ENCODE data around the gene PFKL. TPM values are rescaled to one million over a fixed set of nuclear protein-coding genes. Genes with fewer than 3 reads are reported as not detected.
A peak's percentile ranks its signal among the peaks of the same experiment; 100 is the strongest.

Gene PFKL
- total RNA-seq, 4 donors from 2014 or later, result 104 to 145 (median 136) TPM

DNA sequence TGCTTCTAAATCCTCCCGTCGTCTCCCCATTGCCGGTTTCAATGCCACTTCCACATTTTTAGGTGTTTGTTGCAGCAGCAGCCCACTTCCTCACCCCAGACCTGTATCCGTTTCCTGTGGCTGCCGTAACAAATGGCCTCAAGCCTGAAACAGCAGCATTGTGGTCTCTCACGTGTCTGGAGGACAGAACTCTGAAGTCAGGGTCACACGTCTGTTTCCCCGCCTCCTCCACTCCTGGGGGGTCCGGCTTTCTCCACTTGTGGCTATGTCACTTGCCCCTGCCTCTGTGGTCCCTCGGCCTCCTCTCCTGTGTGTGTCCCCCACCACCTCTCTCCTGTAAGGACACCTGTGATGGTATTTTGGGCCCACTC, 75.4 kb downstream of the PFKL start:
- intact Hi-C loops (cut with DNase I; ENCODE audit: low total_unique reads), result no loop called here
- no peak overlapping the region for H3K4me3 ChIP-seq (ENCODE audit: low read depth, poor library complexity, severe bottlenecking)
- TF ChIP-seq POLR2A (IDR thresholded peaks at IDR 0.05), result no peak
- no peak for TF ChIP-seq CTCF (IDR thresholded peaks at IDR 0.05)
- DNase-seq (ENCODE audit: low spot score in 2 of 2), result peak in 1 of 2 donors; percentile 70
- WGBS, 2 donors, result 75 to 78% methylated on average over 10 of the region's 10 CpGs

DNA sequence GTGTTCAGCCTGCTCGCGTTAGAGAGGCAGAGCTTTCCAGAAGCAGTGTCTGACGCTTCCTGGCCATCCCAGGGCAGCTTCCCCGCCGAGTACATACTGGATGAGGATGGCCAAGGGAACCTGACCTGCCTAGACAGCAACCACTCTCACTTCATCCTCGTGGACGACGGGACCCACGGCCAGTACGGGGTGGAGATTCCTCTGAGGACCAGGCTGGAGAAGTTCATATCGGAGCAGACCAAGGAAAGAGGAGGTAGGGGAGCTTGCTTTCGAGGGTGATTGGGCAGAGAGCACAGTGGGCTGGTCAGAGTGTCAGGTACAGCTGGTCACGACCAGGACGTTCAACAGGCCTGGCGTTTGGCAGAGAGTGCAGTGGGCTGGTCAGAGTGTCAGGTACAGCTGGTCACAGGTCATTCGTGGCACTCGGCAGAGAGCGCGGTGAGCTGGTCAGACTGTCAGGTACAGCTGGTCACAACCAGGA, 75.9 kb downstream of the PFKL start:
- DNase-seq (ENCODE audit: low spot score in 2 of 2), result peak in 1 of 2 donors; percentile 80
- intact Hi-C loops (cut with DNase I; ENCODE audit: low total_unique reads), result no loop called here
- no peak for TF ChIP-seq CTCF (IDR thresholded peaks at IDR 0.05)
- TF ChIP-seq POLR2A (IDR thresholded peaks at IDR 0.05), result no peak
- H3K4me3 ChIP-seq (ENCODE audit: low read depth, poor library complexity, severe bottlenecking), result no peak overlapping the region
- WGBS, 2 donors, result 85 to 89% methylated on average over 19 of the region's 19 CpGs

DNA sequence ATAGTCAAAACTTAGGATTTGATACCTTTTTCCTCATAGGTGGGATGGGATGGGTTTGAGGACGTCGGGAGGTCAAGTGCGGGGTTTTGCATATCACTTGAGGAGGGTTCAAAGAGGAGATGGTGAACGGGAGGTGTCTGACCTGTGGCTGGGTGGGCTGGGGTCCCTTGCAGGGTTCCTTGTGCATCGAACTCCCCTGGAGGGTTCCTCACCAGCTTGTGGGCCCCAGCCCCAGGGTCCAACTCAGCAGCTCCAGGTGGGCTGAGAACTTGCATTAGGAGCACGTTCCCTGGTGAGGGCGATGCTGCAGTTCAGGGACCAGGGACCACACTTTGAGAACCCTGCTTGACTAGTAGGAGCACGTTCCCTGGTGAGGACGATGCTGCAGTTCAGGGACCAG, 76.8 kb downstream of the PFKL start:
- intact Hi-C loops (cut with DNase I; ENCODE audit: low total_unique reads), result no loop called here
- TF ChIP-seq CTCF (IDR thresholded peaks at IDR 0.05) (no peak), POLR2A (IDR thresholded peaks at IDR 0.05) (no peak)
- H3K4me3 ChIP-seq (ENCODE audit: low read depth, poor library complexity, severe bottlenecking), result no peak overlapping the region
- 81 to 85% methylated on average over 9 of the region's 9 CpGs for WGBS, 2 donors
- DNase-seq (ENCODE audit: low spot score in 2 of 2), result peak in 1 of 2 donors; percentile 67

Other genes with a start within 250 kb of the PFKL start
- 10 to 100 TPM in 3 of 4 donors, 1 to 10 TPM in 1; 3.0 to 21.6 (median 13.2) TPM for gene PWP2, start 192.7 kb upstream of the PFKL start, total RNA-seq
- gene GATD3, start 166.4 kb upstream of the PFKL start, total RNA-seq, result 10 to 100 TPM in 1 of 4 donors, 1 to 10 TPM in 3; 2.5 to 43.5 (median 4.5) TPM
- 10 to 100 TPM in 2 of 4 donors, 1 to 10 TPM in 2; 4.2 to 11.9 (median 7.8) TPM for gene ICOSLG, start 59.1 kb upstream of the PFKL start, total RNA-seq
- gene DNMT3L, start 38.2 kb upstream of the PFKL start, total RNA-seq, result not detected
- gene AIRE, start 14.2 kb upstream of the PFKL start, total RNA-seq, result under 1 TPM in 3 of 4 donors, not detected in 1; 0.12 to 0.21 (median 0.19) TPM
- gene CFAP410, start 39.3 kb downstream of the PFKL start, total RNA-seq, result 10 to 100 TPM; 21.3 to 40.1 (median 25.2) TPM
- 1 to 10 TPM; 1.9 to 9.4 (median 2.2) TPM for gene TRPM2, start 53.6 kb downstream of the PFKL start, total RNA-seq
- 1 to 10 TPM; 2.9 to 5.8 (median 3.2) TPM for gene LRRC3, start 155.5 kb downstream of the PFKL start, total RNA-seq
- gene KRTAP10-1, start 240.1 kb downstream of the PFKL start, total RNA-seq, result 1 to 10 TPM in 1 of 4 donors, not detected in 3; 3.0 TPM

Data from lower leg skin (tissue), 4 donors.